K562 (cell line): ENCODE results near the gene ARF1. TPM values are rescaled to one million over a fixed set of nuclear protein-coding genes. Genes with fewer than 3 reads are reported as not detected.

Experiments used
- ATAC-seq: fragments of 200-7000 bp; cut with Tn5 transposase; 3 replicates; pipeline ENCODE4 v1.9.1; 2020; ENCODE audit warnings: moderate library complexity
- BruUV-seq: library from RNA; stranded (reverse); fragments of 400-500 nt; replicated peaks from 2 replicates; lab custom pipeline; 2021; lab: Mats Ljungman, UMichigan
- CTCF ChIA-PET: fragments of 300-600 bp; formaldehyde crosslinking; extraction: SDS; loops from one replicate; lab custom pipeline; 2021; ENCODE audit warnings: low intra/inter-chr PET ratio; lab: Yijun Ruan, JAX
- POLR2A ChIA-PET: fragments of 300-600, 350-650 bp; sonication (Branson Sonifier 250); formaldehyde crosslinking; extraction: SDS; loops from one replicate; lab custom pipeline; 2021; ENCODE audit warnings: antibody characterized with exemption, inconsistent platforms; lab: Yijun Ruan, JAX
- DNase-seq, 4 experiments: peaks; one replicate each; pipeline versions ENCODE4 v3.0.0 to v3.0.0-alpha.2; 2011 to 2018; ENCODE audit warnings: low spot score in 3 of 4, mixed read lengths in 3 of 4; ENCODE audit errors: extremely low read depth in 1 of 4
- FAIRE-seq: peaks from 2 replicates; lab custom pipeline; 2011; peaks lifted over from hg19 to GRCh38; lab: Jason Lieb, UNC
- H2AFZ ChIP-seq: 2 replicates; pipeline ENCODE4 v1.6.0; 2011; ENCODE audit warnings: low read depth, low read length, control low read depth, inconsistent platforms
- H3K27ac ChIP-seq: fragments of 200-600 bp; 3 replicates; pipeline ENCODE4 v1.8.0; 2011; ENCODE audit warnings: low read depth, mild to moderate bottlenecking, control low read depth, inconsistent platforms, low read length, moderate library complexity, mixed read lengths; ENCODE audit errors: extremely low read depth
- H3K27me3 ChIP-seq, 2 experiments: fragments of 300-600 bp in 1 of 2; 2 replicates in 1 of 2; 3 replicates in 1 of 2; pipeline versions ENCODE4 v1.6.0 to v1.8.0; 2011; ENCODE audit warnings: inconsistent platforms in 2 of 2, low read length in 2 of 2, mild to moderate bottlenecking in 1 of 2, mixed read lengths in 1 of 2, moderate library complexity in 1 of 2; ENCODE audit not compliant: control insufficient read depth in 2 of 2, insufficient read depth in 2 of 2
- H3K36me3 ChIP-seq: fragments of 300-600 bp; 3 replicates; pipeline ENCODE4 v1.8.0; 2011; ENCODE audit warnings: mild to moderate bottlenecking, low read length, inconsistent platforms; ENCODE audit not compliant: control insufficient read depth, insufficient read depth
- H3K4me1 ChIP-seq, 2 experiments: fragments of 200-600 bp in 1 of 2; replicated peaks in 1 of 2; 2 replicates in 1 of 2; 3 replicates in 1 of 2; pipeline versions ENCODE4 v1.5.1 to v1.8.0; 2011; ENCODE audit warnings: inconsistent platforms in 2 of 2, low read length in 2 of 2, mild to moderate bottlenecking in 1 of 2, mixed read lengths in 1 of 2, moderate library complexity in 1 of 2; ENCODE audit not compliant: control insufficient read depth in 2 of 2, insufficient read depth in 2 of 2
- H3K4me2 ChIP-seq: 2 replicates; pipeline ENCODE4 v1.6.1; 2011; ENCODE audit warnings: low read length, control low read depth, inconsistent platforms, mixed read lengths; ENCODE audit not compliant: insufficient read depth
- H3K4me3 ChIP-seq: fragments of 200-600 bp; sonication (generic), shearing (Covaris generic); 2 replicates; pipeline ENCODE4 v1.5.1; 2016; ENCODE audit warnings: control low read depth, inconsistent platforms
- H3K79me2 ChIP-seq: fragments of 200-600 bp; 3 replicates; pipeline ENCODE4 v1.8.0; 2011; ENCODE audit warnings: low read length, inconsistent platforms; ENCODE audit not compliant: control insufficient read depth, insufficient read depth
- H3K9ac ChIP-seq, 2 experiments: 2 replicates each; pipeline versions ENCODE4 v1.6.0 to v1.6.1; 2011; ENCODE audit warnings: low read depth in 2 of 2, low read length in 2 of 2, control low read depth in 1 of 2, inconsistent platforms in 1 of 2, mild to moderate bottlenecking in 1 of 2, mixed read lengths in 1 of 2; ENCODE audit not compliant: insufficient read depth in 1 of 2
- H3K9me1 ChIP-seq: one replicate; pipeline ENCODE4 v1.6.0; 2011; ENCODE audit warnings: inconsistent platforms, mild to moderate bottlenecking, low read length, moderate library complexity; ENCODE audit not compliant: control insufficient read depth, insufficient read depth
- H3K9me3 ChIP-seq: replicated peaks from 2 replicates; pipeline ENCODE4 v1.5.1; 2011; ENCODE audit warnings: low read depth, low read length, inconsistent platforms; ENCODE audit not compliant: control insufficient read depth, insufficient read depth
- H4K20me1 ChIP-seq: replicated peaks from 2 replicates; pipeline ENCODE4 v1.6.1; 2011; ENCODE audit warnings: low read length, inconsistent platforms, mixed read lengths; ENCODE audit not compliant: control insufficient read depth, insufficient read depth
- CXXC5 ChIP-seq: fragments of 250-450 bp; sonication (Bioruptor Pico); IDR thresholded peaks from 2 replicates; pipeline ENCODE4 v1.8.0; 2022; ENCODE audit warnings: inconsistent platforms, mild to moderate bottlenecking, moderate library complexity
- ETS2 ChIP-seq: IDR thresholded peaks from 2 replicates; pipeline ENCODE4 v1.6.1; 2016; ENCODE audit warnings: borderline replicate concordance, missing genetic modification characterization, mild to moderate bottlenecking, moderate library complexity, missing compliant biosample characterization; ENCODE audit not compliant: poor library complexity, severe bottlenecking
- KLF1 ChIP-seq: fragments of 450-650 bp; IDR thresholded peaks from 2 replicates; pipeline ENCODE4 v1.6.1; 2016; ENCODE audit warnings: missing genetic modification characterization, missing compliant biosample characterization
- NEUROD1 ChIP-seq: fragments of 150-350 bp; IDR thresholded peaks from 2 replicates; pipeline ENCODE4 v1.6.1; 2014; ENCODE audit warnings: borderline replicate concordance, low read length, low read depth; ENCODE audit not compliant: partially characterized antibody
- RBM25 ChIP-seq: fragments of 200-400 bp; formaldehyde crosslinking; IDR thresholded peaks from 2 replicates; pipeline ENCODE4 v1.6.1; 2018; ENCODE audit warnings: low read length, low read depth, moderate library complexity; ENCODE audit not compliant: severe bottlenecking
- RERE ChIP-seq: sonication (generic); formaldehyde crosslinking; IDR thresholded peaks from 2 replicates; pipeline ENCODE4 v1.8.0; 2023; ENCODE audit warnings: missing genetic modification reagents, mild to moderate bottlenecking, borderline replicate concordance
- SETDB1 ChIP-seq: IDR thresholded peaks from one replicate; pipeline ENCODE4 v1.6.1; 2012; ENCODE audit warnings: low read length, control low read depth, inconsistent platforms
- VEZF1 ChIP-seq: fragments of 200-800 bp; sonication (Bioruptor generic); IDR thresholded peaks from 2 replicates; pipeline ENCODE4 v1.6.1; 2017; ENCODE audit warnings: missing genetic modification characterization, missing compliant biosample characterization
- WGBS: fragments of 100-300 bp; shearing (Covaris generic); methylation state at CpG from one replicate; pipeline ENCODE4 v1.1.6; 2016; ENCODE audit warnings: low coverage, mixed read lengths; ENCODE audit not compliant: insufficient coverage; ENCODE audit errors: missing lambda C conversion rate; 5-methylcytosine and 5-hydroxymethylcytosine counted together
- in situ Hi-C: fragments of 300-500 bp; cut with MboI; formaldehyde crosslinking; loops from 4 replicates; pipeline ENCODE4 v1.15.0; 2018; ENCODE audit warnings: inconsistent platforms, mixed read lengths
- intact Hi-C: fragments of 100-400 bp; cut with micrococcal nuclease; formaldehyde crosslinking; loops from 2 replicates; pipeline ENCODE4 v1.14.2; 2022
- polyA plus RNA-seq, 8 experiments: library from polyadenylated mRNA; depleted of rRNA in 4 of 8; stranded (reverse) in 5 of 8; unstranded in 3 of 8; fragments of >200 nt; fragmentation: Nextera tagmentation in 2 of 8; fragmentation: Illumina TruSeq in 1 of 8; extraction: Ambion mirVana in 2 of 8; extraction: Trizol in 1 of 8; gene quantifications; 2 replicates each; pipeline versions ENCODE4 v1.2.1 to v1.2.3, GENCODE V29; 2011 to 2014; ENCODE audit warnings: inconsistent platforms in 1 of 8, missing spikeins in 1 of 8
- total RNA-seq, 7 experiments: library from RNA; depleted of rRNA in 6 of 7; stranded (reverse); fragments of >200 nt in 6 of 7; fragmentation: Illumina TruSeq in 2 of 7; extraction: Trizol in 2 of 7; gene quantifications; 2 replicates each; pipeline versions ENCODE4 v1.2.1 to v1.2.3, GENCODE V29; 2011 to 2021; ENCODE audit warnings: low replicate concordance in 1 of 7

ARF1 gene
- total and polyA plus RNA-seq, 9 of the 15 experiments (the other 6 are each of a cell fraction or from before 2014, with no cell fraction given) = 69.8 to 593 (median 325) TPM

- TF ChIP-seq NEUROD1 = no peak
- no peak for TF ChIP-seq RBM25
Observed at GRCh38 chr1:228101614-228101993, 19.1 kb downstream of the ARF1 start (continued).

GRCh38 chr1:228101994-228102790 lies 19.7 kb downstream of the ARF1 start:
- intact Hi-C loops = loop anchor here (2.0 kb wide), 1 partner anchor 17 kb away; no protein-coding TSS in a partner anchor
- peak overlapping the region; percentile 94 for H3K4me2 ChIP-seq
- ATAC-seq = peak; percentile 78
- ChIA-PET CTCF (no interaction called here), POLR2A (interaction anchor here (1.6 to 6.0 kb wide), 2 partner anchors 13 to 18 kb away, joined by 7 to 92 read pairs; no protein-coding TSS in a partner anchor)
- in situ Hi-C loops = no loop called here
- H3K79me2 ChIP-seq = peaks cover 45% of the 10 kb centered on the region
- H3K4me3 ChIP-seq = peak overlapping the region; percentile 100
- peaks cover 3% of the 10 kb centered on the region for H3K9me1 ChIP-seq
- peak overlapping the region; percentile 87 to 98; a peak in 3 of 4 replicates for H3K9ac ChIP-seq
- BruUV-seq = no TSS peak
- H2AFZ ChIP-seq = peak overlapping the region; percentile 57
- peak; percentile 70 to 88 (median 80) for DNase-seq
- H3K27me3 ChIP-seq = no peaks in the 10 kb centered on the region
- peaks cover 5% of the 10 kb centered on the region; the same call in 1 of the 2 replicates for H3K9me3 ChIP-seq
- WGBS = 2% methylated on average over 40 of the region's 73 CpGs
- H3K4me1 ChIP-seq = peaks cover 15 to 62% of the 10 kb centered on the region in 2 experiments
- H3K27ac ChIP-seq = peak overlapping the region; percentile 87
- H4K20me1 ChIP-seq = peaks cover 26% of the 10 kb centered on the region
- FAIRE-seq = peak; percentile 32
- peaks cover 64% of the 10 kb centered on the region; the same call in 2 of the 3 replicates for H3K36me3 ChIP-seq
- TF ChIP-seq CXXC5 (CRISPR knock-in tag) (peak; percentile 44), ETS2 (tag) (no peak), VEZF1 (CRISPR knock-in tag) (peak; percentile 72), SETDB1 (no peak), KLF1 (tag) (peak; percentile 47; the same call in 1 of the 2 replicates), RERE (CRISPR knock-in tag) (0 out of 2 replicates have a peak, but pooled peaks have one; percentile 22)
